Tongue (tissue), 2 donors: Measurements from ENCODE around the gene SMIM35. TPM values are rescaled to one million over a fixed set of nuclear protein-coding genes. Genes with fewer than 3 reads are reported as not detected.

Experiments
- DNase-seq: peaks from one replicate; pipeline ENCODE4 v3.0.0-alpha.2; 2015
- total RNA-seq: library from RNA; depleted of rRNA; stranded (reverse); fragments of >200 nt; gene quantifications from one replicate; pipeline ENCODE4 v1.2.3, GENCODE V29; 2014

Gene SMIM35
- total RNA-seq, 1 donor from 2014 or later, result not detected

DNA sequence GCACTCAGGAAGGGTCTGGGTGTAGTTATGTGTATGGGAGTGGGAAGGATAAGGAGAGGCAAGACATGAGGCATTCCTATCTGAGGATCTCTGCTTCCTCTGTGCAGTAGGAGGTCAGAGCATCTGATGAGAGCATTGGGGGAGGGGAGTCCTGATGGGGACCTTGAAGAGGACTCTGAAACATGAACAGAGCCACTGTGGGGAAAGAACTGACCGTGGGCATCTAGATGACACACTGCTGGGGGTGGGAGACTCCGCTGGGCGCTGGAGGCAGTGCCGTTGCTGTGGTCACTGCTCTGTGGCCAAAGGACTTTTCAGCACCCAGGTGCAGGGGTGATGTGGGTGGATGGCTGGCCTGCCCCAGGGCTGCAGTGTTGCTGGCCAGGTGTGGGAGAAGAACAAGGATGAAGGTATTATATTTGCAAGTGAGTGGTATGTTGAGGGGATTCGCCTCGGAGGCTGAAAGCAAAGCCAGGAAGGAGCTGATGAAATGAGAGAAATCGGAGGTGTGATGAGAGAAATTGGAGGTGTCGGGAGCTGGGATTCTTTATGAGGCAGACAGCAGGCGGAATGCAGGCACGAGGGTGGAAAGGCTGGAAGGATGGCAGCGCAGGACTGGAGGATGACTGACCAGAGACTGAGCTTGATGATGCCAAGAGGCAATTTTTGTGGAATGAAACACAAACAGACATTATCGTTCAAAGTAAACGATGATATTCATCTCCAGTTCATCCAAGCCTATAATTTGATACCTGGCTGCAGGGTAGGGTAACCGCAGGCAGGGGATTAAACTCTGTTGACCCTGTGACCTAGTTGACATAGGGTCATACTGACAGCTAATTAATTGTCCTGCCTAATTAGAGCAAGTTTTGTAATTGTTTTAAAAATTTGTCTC lies 29.3 kb downstream of the SMIM35 start:
- DNase-seq, result no peak

DNA sequence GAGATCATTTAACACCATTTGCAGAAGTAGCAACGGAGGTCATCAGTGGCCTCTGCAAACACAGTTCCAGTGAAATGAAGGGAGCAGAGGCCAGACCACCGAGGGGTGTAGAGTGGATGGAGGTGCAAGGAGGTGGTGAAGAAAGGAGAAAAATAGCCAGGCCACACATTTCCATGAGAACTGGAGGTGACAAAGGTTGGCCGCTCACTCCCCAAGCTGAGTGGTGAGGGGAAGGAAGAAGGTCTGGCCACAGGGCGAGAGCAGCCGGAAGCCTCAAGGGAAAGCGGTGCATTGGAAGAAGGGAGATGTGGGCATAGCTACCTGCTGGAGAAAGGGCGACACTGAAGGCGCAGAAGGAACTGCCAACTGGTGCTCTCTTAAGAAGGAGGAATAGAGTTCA lies 30.0 kb downstream of the SMIM35 start:
- DNase-seq, result no peak

DNA sequence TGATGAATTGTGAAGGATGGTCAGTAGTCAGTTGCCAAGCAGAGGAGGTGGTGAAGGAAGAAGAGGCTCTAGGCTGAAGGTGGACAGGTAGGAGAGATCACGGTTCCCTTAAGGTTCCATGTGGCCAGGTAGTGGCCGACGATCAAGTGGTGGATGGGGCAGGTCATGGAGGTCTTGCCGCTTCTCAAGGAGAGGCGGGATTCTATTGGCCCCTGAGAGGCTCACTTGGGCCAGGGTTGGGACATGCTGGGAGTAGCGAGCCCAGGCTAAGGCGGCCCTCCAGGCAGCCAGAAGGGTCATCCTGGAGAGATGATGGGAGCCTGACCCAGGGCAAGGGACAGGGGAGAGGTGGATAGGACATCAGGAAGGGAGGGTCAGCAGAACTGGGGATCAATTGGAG lies 30.8 kb downstream of the SMIM35 start:
- DNase-seq, result no peak

DNA sequence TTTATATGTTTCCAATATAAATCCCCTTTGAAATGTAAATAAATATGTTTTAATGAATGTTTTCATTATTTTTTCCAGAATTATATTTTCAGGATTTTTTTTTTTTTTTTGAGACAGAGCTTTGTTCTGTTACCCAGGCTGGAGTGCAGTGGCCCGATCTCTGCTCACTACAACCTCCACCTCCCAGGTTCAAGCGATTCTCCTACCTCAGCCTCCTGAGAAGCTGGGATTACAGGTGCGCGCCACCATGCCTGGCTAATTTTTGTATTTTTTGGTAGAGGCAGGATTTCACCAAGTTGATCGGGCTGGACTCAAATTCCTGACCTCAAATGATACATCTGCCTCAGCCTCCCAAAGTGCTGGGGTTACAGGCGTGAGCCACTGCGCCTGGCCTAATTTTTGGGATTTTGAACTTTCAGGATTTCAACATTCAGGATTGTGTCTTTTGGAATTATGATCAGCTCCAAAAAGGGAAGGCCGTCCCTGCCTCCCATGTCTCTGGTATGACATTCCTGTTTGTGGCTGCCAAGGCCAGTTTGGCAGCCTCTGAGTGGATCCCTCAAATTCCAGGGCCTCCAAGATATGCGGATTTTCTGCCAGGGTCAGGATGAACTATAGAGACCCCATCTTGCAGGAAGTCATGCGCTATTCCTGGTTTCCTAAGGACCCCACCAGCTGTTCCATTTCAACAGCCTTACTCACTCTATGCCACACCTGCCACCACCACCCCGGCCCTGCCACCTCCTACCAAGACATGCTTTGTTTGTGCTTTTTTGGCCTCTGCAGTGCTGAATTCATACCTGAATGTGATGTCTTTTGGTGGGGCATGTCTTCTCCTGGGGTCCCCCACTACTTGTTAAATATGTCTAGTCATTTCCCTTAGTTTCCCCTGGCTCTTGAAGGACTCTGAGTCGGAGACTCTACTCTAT lies 31.8 kb downstream of the SMIM35 start:
- DNase-seq, result peak; percentile 17

DNA sequence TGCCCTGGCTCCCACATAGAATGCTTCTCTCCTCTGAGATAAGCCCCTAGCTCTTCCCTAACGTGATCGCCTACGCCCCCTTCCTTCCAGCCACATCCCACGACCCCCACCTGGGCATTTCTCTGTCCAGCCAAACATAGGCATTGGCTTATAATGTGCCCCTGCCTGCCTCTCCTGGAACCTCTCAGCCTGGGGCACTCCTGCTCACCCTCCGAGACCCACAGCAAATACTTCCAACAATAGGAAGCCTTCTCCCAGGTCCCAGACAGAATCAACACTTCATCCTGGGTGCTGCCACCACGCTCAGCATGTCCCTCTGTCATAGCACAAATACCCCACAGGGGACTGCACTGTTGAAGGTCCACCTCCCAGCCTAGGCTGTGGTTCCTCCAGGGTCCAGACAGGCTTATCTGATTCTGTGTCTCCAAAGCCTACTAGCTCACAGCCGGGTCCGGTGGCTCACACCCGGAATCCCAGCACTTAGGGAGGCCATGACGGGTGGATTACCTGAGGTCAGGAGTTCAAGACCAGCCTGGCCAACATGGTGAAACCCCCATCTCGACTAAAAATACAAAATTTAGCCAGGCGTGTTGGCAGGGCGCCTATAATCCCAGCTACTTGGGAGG lies 34.1 kb downstream of the SMIM35 start:
- DNase-seq, result no peak

DNA sequence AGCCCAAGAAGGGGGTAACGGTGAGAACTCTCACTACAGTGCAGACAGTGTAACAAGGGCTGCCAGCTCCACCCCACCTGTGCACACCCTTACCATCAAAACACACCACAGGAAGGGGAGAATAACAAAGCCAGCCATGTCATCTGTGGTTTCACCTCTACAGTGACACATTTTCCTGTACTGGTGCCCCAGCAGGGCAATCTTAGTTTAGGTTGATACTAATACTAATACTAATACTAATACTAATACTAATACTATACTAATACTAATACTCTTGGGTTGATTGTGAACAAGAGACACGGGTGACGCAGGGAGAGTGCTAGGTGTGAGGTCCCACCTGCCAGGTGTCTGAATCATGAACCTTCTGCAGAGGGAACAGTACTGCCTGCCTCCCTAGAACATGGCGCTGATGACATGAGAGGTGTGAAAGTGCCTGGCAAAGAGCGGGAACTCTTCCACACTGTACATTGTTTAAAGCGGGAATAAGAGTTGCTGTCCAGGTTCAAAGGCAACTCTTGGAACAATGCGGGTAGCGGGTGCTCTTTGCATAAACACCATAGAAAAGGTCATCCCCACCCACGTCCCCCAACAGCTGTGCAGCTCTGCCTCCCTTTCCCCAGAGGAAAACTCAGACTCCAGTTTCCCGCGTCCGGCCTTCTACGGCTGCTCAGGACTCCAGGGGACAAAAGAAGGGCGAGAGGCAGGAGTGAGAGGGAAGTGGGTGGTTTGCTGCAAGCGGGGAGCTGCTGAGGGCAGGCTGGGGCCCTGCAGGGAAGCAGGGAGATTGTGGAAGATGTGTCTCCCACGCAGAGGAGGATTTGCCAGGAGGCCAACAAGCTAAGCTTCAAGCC lies 34.9 kb downstream of the SMIM35 start:
- no peak for DNase-seq

DNA sequence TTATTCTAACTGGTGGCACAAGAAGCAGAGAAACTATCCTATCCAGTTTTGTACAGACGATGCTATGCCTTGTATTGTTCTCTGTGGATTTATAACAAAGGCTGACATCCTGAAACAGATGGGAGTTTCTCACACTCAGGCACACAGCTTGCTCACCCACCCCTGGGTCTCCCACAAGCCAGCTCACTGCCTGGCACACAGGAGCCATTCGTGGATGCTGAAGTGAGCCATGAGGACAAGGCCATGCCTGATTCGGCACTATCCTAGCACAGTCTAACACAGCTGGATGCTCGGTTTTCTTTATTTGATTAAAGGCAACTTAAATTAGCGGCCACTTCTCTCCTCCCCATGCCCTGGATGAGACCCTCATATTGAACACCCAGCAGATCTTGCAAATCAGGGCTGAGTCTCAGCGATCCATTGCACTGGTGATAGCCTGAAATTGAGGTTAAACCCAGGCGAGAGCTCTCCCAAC lies 35.6 kb downstream of the SMIM35 start:
- DNase-seq, result no peak

DNA sequence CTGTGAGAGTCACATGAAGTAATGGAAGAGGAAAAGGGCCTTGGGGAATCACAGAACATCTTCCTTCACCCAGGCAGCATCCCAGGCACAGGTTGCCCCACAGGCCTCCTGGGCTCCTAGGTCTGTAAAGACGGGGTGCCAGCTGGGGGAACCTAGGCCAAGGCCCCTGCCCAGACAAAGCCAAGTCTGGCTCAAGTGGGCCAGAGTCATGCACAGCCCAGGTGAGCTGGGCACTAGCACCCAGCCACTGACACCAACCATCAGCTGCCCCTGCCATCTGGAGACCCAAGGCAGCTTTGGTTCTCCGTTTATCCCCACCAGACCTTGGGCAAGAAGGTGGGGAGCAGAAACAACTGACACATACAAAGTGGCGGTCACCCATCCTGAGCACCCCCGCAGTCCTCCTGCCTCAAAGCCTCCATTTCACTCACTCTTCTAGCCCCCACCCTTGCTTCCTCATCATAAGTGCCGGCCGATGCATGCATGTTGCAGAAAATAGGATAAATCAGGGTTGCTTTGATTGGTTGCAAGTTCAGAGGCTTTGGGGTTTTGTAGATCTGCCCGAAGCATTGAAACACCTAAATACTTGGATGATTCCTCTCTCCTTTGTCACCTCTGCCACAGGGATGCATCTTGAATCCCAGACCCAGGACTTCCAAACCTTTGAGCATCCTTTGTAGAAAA lies 36.4 kb downstream of the SMIM35 start:
- DNase-seq, result no peak

DNA sequence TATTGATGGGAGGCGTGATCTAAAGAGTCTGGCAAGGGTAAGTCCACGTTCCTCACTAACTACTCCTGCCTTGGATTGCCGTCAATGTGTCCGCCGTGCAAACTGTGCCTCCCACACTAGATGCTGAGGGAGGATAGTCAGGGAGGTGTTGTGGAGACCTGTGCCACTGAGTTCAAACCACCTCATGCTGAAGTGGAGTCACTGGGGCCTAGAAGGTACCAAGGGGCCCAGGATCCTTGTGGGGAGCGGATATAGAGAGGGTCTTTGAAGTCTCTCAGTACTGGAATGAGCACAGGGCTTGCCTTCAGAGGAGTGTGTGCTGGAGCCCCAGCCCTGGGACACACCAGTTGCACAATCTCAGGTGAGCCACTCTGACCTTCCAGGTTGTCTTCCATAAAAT lies 37.0 kb downstream of the SMIM35 start:
- no peak for DNase-seq

DNA sequence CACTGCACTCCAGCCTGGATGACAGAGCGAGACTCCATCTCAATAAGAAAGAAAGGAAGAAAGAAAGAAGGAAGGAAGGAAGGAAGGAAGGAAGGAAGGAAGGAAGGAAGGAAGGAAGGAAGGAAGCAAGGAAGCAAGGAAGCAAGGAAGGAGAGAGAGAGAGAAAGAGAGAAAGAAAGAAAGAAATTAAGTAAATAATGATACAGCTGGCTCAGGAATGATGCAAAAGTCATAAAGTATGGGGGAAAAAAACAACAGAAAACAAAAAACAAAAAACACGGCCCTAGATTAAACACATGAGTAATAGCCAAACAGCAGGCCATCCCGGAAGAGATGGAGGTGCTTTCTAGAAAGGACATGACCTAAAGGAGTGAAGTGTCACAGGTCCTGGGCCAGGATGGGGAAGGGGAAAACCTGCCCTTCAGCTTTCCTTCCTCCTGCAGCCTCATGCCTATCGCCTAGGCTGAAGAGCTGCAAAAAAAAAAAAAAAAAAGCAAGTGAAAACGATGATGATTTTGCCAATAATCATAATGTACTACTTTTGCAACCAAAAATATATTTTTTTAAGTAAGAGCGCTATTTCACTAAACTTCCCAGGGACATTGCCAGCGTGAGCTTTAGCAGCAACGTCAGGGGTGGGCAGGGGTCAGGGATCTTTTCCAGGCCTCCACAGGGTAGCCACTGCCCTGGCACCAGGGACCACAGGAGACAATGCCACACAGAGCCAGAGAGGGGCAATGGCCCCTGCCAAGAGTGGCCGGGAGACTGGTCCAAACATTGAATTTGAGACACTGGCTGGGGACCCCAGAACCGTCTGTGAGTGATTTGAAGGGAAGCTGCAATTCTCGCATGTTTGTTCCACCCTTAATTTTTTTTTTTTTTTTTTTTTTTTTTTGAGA lies 38.0 kb downstream of the SMIM35 start:
- DNase-seq, result no peak

DNA sequence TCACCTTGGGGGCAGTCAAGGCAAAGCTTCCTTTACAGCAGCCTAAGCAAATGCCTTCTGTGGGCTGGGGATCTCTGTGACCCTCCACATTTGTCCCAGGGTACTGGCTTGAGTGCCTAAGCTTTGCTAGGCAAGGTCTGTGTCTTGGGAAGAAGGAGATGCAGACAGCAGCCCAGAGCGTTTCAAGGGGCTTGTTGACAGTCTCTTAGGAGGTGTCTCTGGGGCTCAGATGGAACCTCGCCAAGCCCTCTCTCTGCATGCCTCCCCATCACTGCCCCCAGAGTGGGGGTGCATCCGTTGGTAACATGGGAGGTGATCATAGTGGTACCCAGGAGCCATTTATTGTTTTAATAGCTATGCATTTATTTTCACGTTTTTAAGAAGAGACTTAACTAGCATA lies 39.0 kb downstream of the SMIM35 start:
- DNase-seq, result no peak

DNA sequence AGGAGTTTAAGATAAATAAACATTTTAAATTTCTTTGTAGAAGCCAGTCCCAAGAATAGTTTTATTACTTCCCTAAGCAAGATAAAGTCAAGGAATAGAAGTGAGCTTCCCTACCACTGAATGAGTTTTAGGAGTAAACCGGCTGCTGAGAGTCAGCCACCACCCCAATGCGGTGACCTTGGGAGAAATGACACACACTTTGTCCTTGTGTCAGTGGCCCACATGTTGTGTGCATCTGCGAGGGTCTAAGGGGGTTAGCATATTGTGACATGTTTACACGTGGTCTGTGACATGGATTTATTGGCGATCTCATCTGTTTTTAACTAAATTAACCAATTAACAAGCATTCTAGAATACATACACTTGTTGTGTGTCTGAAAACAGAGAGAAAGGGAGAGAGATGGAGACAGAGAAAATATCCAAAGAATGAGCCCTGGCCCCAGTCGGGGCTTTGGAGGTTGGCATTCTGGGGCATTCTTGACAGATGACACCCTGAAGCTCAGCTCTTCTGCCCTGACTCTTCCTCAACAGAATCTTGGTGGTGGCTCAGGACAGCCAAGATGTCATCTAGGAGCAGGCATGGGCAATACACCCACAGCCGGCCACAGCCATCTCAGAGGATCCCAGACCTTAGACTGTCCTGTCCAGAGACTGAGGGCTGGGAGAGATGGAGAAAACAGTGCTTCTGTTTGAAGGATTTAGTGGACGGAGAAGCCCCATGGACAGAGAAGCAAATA lies 39.6 kb downstream of the SMIM35 start:
- DNase-seq, result no peak

DNA sequence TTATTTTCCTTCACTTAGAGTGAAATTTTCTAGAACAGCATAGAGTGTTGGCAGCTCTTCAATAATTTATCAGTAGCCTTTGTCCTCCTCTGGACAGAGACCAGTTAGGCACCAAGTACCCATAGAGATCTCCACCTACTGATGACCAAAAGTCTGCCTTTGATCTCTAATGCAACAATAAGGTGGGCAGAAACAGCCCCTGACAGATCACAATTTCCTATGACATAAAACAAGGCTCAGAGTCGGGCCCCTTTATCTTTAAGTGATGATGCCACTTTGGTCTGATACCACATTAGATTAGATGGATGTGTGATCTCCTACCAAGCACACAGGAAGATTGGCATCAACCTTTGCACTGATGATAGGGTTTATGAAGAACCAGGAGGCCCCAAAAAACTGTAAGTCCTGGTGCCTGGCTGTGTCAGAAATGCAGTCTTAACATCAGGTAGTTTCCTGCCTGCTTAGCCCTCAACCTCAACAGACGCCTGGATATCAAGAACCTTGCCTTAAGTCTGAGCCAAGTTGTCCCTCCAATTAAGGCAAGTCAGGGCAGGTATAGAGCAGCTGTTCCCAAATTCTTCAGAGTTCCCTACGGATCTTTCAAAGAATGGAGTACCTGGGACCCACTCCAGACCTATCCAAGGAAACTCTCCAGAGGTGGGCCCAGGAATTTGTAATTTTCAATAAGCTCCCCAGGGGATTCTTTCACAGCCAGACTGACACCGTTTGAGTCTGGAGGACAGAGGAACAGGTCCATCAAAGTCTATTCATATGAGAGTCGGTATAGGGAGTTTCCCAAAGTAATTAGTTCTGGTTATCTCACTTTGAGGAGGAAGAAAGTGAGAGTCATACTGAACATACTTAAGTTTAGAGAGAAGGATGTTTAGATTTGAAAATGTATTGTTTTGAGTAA lies 40.5 kb downstream of the SMIM35 start:
- DNase-seq, result no peak

DNA sequence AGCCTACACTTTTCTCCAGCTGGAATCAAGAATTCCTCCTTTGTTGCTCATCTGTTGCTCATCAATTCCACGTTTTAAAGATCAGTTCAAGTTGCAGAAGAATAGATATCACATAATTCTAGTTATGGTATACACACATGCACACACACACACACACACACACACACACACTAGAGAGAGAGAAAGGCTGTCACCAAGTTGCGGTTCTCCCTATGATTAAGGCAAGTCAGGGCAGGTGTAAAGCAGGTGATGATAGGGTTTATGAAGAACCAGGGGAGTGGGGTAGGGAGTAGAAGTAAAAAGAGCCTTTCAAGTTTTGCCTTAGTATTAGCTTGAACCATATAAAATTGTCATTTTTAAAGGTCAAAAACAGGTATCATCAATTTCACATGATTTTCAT lies 41.6 kb downstream of the SMIM35 start:
- no peak for DNase-seq

DNA sequence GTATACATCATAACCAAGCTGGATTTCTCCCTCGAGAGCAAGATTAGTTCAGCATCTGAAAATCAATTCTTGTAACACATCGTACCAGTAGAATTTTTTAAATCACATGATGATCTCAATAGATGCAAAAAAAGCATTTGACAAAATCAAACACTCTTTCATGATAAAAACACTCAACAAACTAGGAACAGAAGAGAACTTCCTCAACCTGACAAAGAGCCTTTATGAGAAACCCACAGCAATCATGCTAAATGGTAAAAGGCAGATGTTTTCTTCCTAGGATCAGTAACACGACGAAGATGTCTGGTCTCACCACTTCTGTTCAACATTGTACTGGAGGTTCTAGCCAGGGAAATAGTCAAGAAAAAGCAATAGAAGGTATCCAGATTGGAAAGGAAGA lies 44.0 kb downstream of the SMIM35 start:
- DNase-seq, result no peak

DNA sequence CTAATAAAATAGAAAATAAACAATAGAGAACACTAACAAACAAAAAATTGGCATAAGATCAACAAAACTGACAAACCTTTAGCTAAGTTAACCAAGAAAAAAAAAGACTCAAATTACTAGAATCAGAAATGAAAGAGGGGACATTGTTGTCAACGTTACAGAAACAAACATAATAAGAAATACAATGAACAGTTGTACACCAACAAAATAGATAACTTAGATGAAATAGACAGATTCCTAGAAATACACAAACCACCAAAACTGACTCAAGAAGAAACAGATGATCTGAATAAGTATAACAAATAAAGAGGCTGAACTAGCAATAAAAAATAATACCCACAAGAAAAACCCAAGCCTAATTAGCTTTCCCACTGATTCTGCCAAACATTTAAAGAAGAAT lies 44.6 kb downstream of the SMIM35 start:
- DNase-seq, result no peak

DNA sequence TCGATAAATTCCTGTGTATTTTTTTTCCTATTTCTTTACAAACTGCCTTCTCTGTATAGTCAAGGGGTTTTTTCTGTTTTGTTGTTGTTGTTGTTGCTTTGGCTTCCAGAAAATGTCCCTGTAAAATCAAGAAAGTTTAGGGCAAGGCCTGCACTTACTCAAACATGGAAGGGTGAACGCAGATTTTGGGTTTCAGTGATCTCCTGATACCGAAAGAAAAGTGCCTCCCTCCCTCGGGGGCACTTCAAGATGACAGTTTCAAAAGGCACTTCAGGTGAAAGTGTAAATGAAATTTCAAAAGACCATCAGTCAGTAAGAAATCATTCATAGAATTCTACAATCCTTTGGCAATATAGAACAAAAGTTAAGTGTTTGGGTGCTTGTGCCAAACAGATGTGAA lies 53.3 kb downstream of the SMIM35 start:
- DNase-seq, result peak; percentile 15

DNA sequence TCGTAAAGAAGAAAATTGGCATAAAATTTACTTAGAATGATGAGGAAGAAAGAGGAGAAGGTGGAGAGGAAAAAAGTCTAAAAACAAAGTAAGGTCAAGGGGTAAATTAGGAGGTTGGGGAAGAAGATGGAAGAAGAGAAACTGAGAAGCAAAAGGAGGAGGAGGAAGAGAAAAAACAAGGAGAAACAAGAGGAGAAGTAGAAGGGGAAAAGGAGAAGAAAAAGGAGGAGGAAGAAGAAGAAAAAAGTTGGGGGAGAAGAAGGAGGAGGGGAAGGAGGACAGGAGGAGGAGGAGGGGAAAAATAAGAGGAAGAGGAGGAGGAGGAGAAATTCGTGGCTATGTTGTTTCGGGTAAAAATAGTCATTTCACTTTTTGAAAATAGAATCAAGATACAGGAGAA lies 58.1 kb downstream of the SMIM35 start:
- no peak for DNase-seq
